Measurements from ENCODE around the gene SLC4A9. TPM values are rescaled to one million over a fixed set of nuclear protein-coding genes. Genes with fewer than 3 reads are reported as not detected.
"Not testable (repeated sequence)": the region's sequence is repeated elsewhere in the genome, so short reads cannot be mapped to it uniquely, and the experiment has no call there.

Gene SLC4A9
- total RNA-seq, 1 donor from 2014 or later = not detected

- intact Hi-C loops (cut with micrococcal nuclease) = no loop called here
These were observed 22.1 kb upstream of the SLC4A9 start for GRCh38 chr5:140337880-140338279.

- intact Hi-C loops (cut with micrococcal nuclease) = no loop called here
These were observed 21.7 kb upstream of the SLC4A9 start for GRCh38 chr5:140338336-140338735.

- intact Hi-C loops (cut with micrococcal nuclease) = no loop called here
These were observed 21.1 kb upstream of the SLC4A9 start for GRCh38 chr5:140338908-140339307.

- intact Hi-C loops (cut with micrococcal nuclease) = no loop called here
These were observed 20.4 kb upstream of the SLC4A9 start for GRCh38 chr5:140339636-140340035.

GRCh38 chr5:140340605-140341121, 19.3 kb upstream of the SLC4A9 start:
- intact Hi-C loops (cut with micrococcal nuclease) = no loop called here

GRCh38 chr5:140341591-140341990, 18.4 kb upstream of the SLC4A9 start:
- intact Hi-C loops (cut with micrococcal nuclease) = no loop called here

GRCh38 chr5:140342287-140342686, 17.7 kb upstream of the SLC4A9 start:
- intact Hi-C loops (cut with micrococcal nuclease) = loop anchor here (1.0 kb wide), 1 partner anchor 39 kb away; the partner anchor contains the start of gene PFDN1

- intact Hi-C loops (cut with micrococcal nuclease) = loop anchor here (1.0 kb wide), 1 partner anchor 40 kb away; the partner anchor contains the start of gene PFDN1
These were observed 17.1 kb upstream of the SLC4A9 start for GRCh38 chr5:140342896-140343295.

GRCh38 chr5:140343849-140344248, 16.1 kb upstream of the SLC4A9 start:
- intact Hi-C loops (cut with micrococcal nuclease) = not testable (repeated sequence)

GRCh38 chr5:140344683-140345423, 15.1 kb upstream of the SLC4A9 start:
- intact Hi-C loops (cut with micrococcal nuclease) = loop anchor here (5.0 kb wide), 2 partner anchors 168 to 238 kb away; partner anchors contain the start of gene CYSTM1

- intact Hi-C loops (cut with micrococcal nuclease) = loop anchor here (1.0 to 5.0 kb wide), 3 partner anchors 43 to 239 kb away; partner anchors contain the start of genes CYSTM1 and PFDN1
These were observed 14.1 kb upstream of the SLC4A9 start for GRCh38 chr5:140345919-140346347.

- intact Hi-C loops (cut with micrococcal nuclease) = loop anchor here (1.0 to 5.0 kb wide), 3 partner anchors 43 to 239 kb away; partner anchors contain the start of genes CYSTM1 and PFDN1
These were observed 13.4 kb upstream of the SLC4A9 start, which contains the start of gene HBEGF for GRCh38 chr5:140346348-140347221. Gene HBEGF, minus strand, starts transcription at chr5:140346603. Its CDS starts 275 bp downstream, at chr5:140346328.

GRCh38 chr5:140347360-140347759, 12.6 kb upstream of the SLC4A9 start:
- intact Hi-C loops (cut with micrococcal nuclease) = loop anchor here (5.0 kb wide), 2 partner anchors 170 to 240 kb away; partner anchors contain the start of gene CYSTM1

GRCh38 chr5:140348104-140348503, 11.9 kb upstream of the SLC4A9 start:
- intact Hi-C loops (cut with micrococcal nuclease) = loop anchor here (5.0 kb wide), 2 partner anchors 171 to 241 kb away; partner anchors contain the start of gene CYSTM1

- intact Hi-C loops (cut with micrococcal nuclease) = loop anchor here (5.0 kb wide), 2 partner anchors 172 to 242 kb away; partner anchors contain the start of gene CYSTM1
These were observed 10.8 kb upstream of the SLC4A9 start for GRCh38 chr5:140349244-140349643.

- intact Hi-C loops (cut with micrococcal nuclease) = loop anchor here (1.0 kb wide), 1 partner anchor 107 kb away; no protein-coding TSS in a partner anchor
These were observed 8.2 kb upstream of the SLC4A9 start for GRCh38 chr5:140351609-140352334.

- intact Hi-C loops (cut with micrococcal nuclease) = no loop called here
These were observed 4.4 kb upstream of the SLC4A9 start for GRCh38 chr5:140355546-140355945.

- intact Hi-C loops (cut with micrococcal nuclease) = loop anchor here (1.0 kb wide), 2 partner anchors 113 to 117 kb away; no protein-coding TSS in a partner anchor
These were observed 2.9 kb upstream of the SLC4A9 start for GRCh38 chr5:140356853-140357725.

- intact Hi-C loops (cut with micrococcal nuclease) = loop anchor here (1.0 kb wide), 2 partner anchors 113 to 117 kb away; no protein-coding TSS in a partner anchor
These were observed 2.3 kb upstream of the SLC4A9 start for GRCh38 chr5:140357726-140358093.
